RKO (cell line): ENCODE results near the gene HTT-AS.

Source experiments
- DNase-seq: peaks from one replicate; pipeline ENCODE4 v3.0.0-alpha.2; 2016; ENCODE audit warnings: low spot score

HTT-AS gene

GRCh38 chr4:3030566-3031356 lies 43.6 kb downstream of the HTT-AS start:
- no peak for DNase-seq

- no peak for DNase-seq
These were observed 44.9 kb downstream of the HTT-AS start for GRCh38 chr4:3029464-3029863.

GRCh38 chr4:3026540-3026939 lies 47.8 kb downstream of the HTT-AS start:
- DNase-seq = no peak

GRCh38 chr4:3025881-3026280 lies 48.5 kb downstream of the HTT-AS start:
- no peak for DNase-seq

- DNase-seq = no peak
These were observed 51.7 kb downstream of the HTT-AS start for GRCh38 chr4:3022651-3023050.

DNA sequence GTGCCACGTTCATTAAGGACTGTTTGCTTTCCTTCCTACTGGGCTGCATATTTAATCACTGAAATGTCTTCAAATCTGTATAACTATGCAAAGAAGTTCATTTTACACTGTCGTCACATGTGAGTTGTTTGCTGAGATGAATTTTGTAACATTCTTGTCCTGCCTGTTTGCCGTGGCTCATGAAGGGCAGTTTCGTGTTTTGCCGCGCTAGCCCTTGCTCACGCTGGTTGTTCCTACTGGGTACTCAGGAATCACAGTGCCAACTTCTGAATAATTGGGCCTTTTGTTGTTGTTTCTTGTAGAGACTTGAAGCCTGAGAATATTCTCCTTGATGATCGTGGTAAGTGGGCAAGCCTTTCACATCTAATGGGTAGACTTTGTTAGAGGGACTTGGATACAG lies 52.2 kb downstream of the HTT-AS start:
- DNase-seq = no peak

- DNase-seq = no peak
These were observed 52.7 kb downstream of the HTT-AS start for GRCh38 chr4:3021627-3022026.

DNA sequence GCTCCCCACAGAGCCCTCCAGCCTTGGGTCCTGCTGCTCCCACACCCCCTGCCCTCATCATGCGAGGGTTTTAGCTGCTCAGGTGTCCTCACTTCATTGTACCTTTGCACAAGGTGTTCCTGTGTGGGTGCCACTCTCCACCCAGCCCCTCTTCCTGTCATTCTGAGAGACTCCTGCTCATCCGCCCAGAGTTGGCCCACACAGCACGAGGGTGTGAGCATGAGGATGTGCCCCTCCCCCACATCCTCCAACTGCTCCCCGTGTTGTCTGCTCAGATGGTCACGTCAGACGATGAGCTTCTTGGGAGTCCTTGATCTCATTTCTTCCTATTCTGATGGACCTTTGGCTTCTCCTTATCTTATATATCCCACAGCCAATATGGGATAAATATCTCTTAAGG lies 53.2 kb downstream of the HTT-AS start:
- DNase-seq = no peak

GRCh38 chr4:3019145-3019846 lies 55.0 kb downstream of the HTT-AS start:
- no peak for DNase-seq

GRCh38 chr4:3017504-3017903 lies 56.8 kb downstream of the HTT-AS start:
- DNase-seq = no peak

DNA sequence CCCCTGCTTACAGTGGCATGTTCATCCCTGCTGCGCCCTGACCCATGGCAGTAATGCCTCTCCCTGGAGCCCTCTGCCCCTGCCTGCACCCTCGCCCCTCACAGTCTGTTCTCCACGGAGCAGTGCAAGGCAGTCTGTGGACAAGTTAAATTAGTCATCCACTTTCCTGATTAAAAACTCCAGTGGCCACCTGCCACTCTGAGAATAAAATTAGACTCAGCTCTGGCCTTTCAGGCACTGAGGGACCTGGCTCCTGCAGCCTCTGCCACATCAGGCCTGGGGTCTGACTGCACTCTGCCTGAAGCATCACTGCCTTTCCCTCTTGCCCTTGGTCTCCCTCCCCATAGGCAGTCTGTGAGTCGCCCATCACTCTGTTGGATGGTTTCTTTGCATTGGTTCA lies 57.4 kb downstream of the HTT-AS start:
- DNase-seq = no peak

GRCh38 chr4:3013839-3014350 lies 60.4 kb downstream of the HTT-AS start:
- DNase-seq = no peak
